Measurements from ENCODE around the gene ALOX12B. TPM values are rescaled to one million over a fixed set of nuclear protein-coding genes. Genes with fewer than 3 reads are reported as not detected.
A peak's percentile ranks its signal among the peaks of the same experiment; 100 is the strongest.

The ALOX12B gene
- total and polyA plus RNA-seq, 2 of the 8 experiments (the other 6 are each of a cell fraction or from before 2014, with no cell fraction given) = 0.86 TPM; not detected in 1

DNA sequence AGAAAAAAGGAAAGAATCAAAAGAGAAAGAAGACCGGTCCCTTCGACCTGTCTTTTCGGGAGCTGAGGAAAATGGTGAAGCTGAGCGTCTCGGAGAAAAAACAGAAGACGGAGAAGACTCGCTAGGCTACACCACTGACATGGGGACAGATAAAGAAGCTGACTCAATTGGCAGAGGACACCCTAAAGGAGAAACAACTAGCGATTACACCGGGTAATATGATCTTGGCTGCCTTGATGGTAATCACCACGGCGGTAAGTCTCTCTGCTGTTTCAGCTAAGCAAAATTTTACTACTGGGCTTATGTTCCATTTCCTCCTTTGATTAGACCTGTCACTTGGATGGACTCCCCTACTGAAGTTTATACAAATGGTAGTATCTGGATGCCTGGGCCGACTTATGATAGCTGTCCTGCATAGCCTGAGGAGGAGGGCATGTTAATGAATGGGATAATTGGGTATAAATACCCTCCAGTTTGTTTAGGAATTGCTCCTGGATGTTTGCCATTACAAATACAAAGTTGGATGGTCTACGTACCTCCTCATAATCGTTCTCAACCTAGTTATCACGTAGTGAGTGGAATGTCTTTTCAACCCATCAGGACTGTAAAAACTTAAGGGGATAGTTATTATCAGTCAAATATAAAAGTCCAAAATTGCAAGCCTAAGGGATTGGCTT lies 24.6 kb downstream of the ALOX12B start:
- Histone ChIP-seq H2BK20ac (ENCODE audit: low read length) (no peak overlapping the region), H3K23me2 (ENCODE audit: low read depth, low read length) (peaks cover 9% of the 10 kb centered on the region; the same call in 1 of the 2 replicates), H2BK15ac (ENCODE audit: low read length) (no peak overlapping the region), H3K36me3 (ENCODE audit: control insufficient read depth in 2 of 4, insufficient read depth in 4 of 4, low read length in 3 of 4) (no peaks in the 10 kb centered on the region), H3K14ac (ENCODE audit: insufficient read length) (no peak overlapping the region), H3K27me3 (replicated peaks in 1 of 4; ENCODE audit: control insufficient read depth in 3 of 4, extremely low read depth in 1 of 4, insufficient read depth in 3 of 4, low read length in 3 of 4) (peaks cover 5 to 20% (median 17%) of the 10 kb centered on the region in 4 experiments; a peak in 5 of 7 replicates), H3K79me1 (ENCODE audit: low read depth, low read length) (no peaks in the 10 kb centered on the region; the same call in 1 of the 2 replicates), H2BK5ac (ENCODE audit: low read depth, low read length) (no peak overlapping the region), H3K4me3 (ENCODE audit: extremely low read depth in 1 of 4, insufficient read depth in 2 of 4, low read depth in 3 of 4, low read length in 4 of 4) (peak overlapping the region; percentile 32 to 56 (median 42)), H4K20me1 (replicated peaks in 1 of 2; ENCODE audit: control insufficient read depth in 1 of 2, insufficient read depth in 2 of 2, low read length in 2 of 2) (peaks cover 0 to 4% of the 10 kb centered on the region in 2 experiments), H4K91ac (replicated peaks; ENCODE audit: insufficient read length, low read length) (no peak overlapping the region), H4K8ac (ENCODE audit: extremely low read depth, insufficient read depth, low read length) (no peak overlapping the region), H3K18ac (ENCODE audit: extremely low read depth, low read length) (no peak overlapping the region; the same call in 1 of the 2 replicates), H3K27ac (ENCODE audit: low read depth, low read length) (no peak overlapping the region), H3K9ac (replicated peaks in 1 of 4; ENCODE audit: extremely low read depth in 1 of 4, low read depth in 3 of 4, low read length in 3 of 4) (no peak overlapping the region), H2BK120ac (replicated peaks; ENCODE audit: low read depth, low read length) (no peak overlapping the region), H4K5ac (ENCODE audit: insufficient read length, low read depth, low read length) (no peak overlapping the region), H2BK12ac (ENCODE audit: low read depth, low read length) (no peak overlapping the region), H2AK5ac (ENCODE audit: low read depth, low read length) (no peak overlapping the region), H3K4me2 (ENCODE audit: insufficient read depth in 1 of 2, low read depth in 2 of 2, low read length in 2 of 2) (peak overlapping the region; percentile 80 to 86), H2AFZ (ENCODE audit: low read length) (no peak overlapping the region), H3K4ac (replicated peaks; ENCODE audit: insufficient read length, low read depth, low read length) (no peak overlapping the region), H3K79me2 (ENCODE audit: control insufficient read depth in 1 of 2, insufficient read depth in 2 of 2, low read length in 2 of 2) (no peaks in the 10 kb centered on the region), H3K9me3 (ENCODE audit: insufficient read depth in 2 of 2, low read depth in 1 of 2, low read length in 1 of 2) (no peaks in the 10 kb centered on the region), H3K23ac (ENCODE audit: insufficient read length) (no peak overlapping the region), H3K56ac (replicated peaks; ENCODE audit: insufficient read length, low read depth, low read length) (no peak overlapping the region), H3K4me1 (replicated peaks in 1 of 4; ENCODE audit: control insufficient read depth in 3 of 4, insufficient read depth in 4 of 4, low read length in 3 of 4) (peaks cover 7 to 29% (median 15%) of the 10 kb centered on the region in 4 experiments)
- no peak for FAIRE-seq
- POLR2A ChIA-PET (ENCODE audit: partially characterized antibody) = interaction anchor here (1.0 to 2.2 kb wide), 7 partner anchors 8 to 160 kb away, joined by 3 to 10 read pairs (median 4); no protein-coding TSS in a partner anchor
- no peak for DNase-seq (ENCODE audit: low read depth in 1 of 2, low spot score in 2 of 2)
- CTCF ChIA-PET (ENCODE audit: partially characterized antibody) = interaction anchor here (1.0 to 11.6 kb wide), 12 partner anchors 12 to 320 kb away, joined by 3 to 270 read pairs (median 20); partner anchors contain the start of genes ALOX12B, ALOX15B and ALOXE3
- 6% methylated on average over 15 of the region's 15 CpGs; no CpG with 5 or more reads in 1 of the 2 experiments for WGBS, 2 experiments (ENCODE audit: extremely low coverage in 1 of 2, insufficient coverage in 1 of 2, insufficient read length in 1 of 2, insufficient replicate concordance in 2 of 2, low coverage in 1 of 2, low lambda C conversion rate in 2 of 2, missing lambda C conversion rate in 1 of 2)
- TF ChIP-seq SIN3A (conservative IDR thresholded peaks at IDR 0.05 in 1 of 2, IDR thresholded peaks at IDR 0.05 in 1 of 2; ENCODE audit: low read depth in 1 of 2, low read length in 2 of 2) = 0 out of 4 replicates have a peak, but pooled peaks of 1 of the 2 experiments have one; percentile 48
- TF ChIP-seq SUZ12 (IDR thresholded peaks at IDR 0.05; ENCODE audit: low read length) = peak; percentile 35
- TF ChIP-seq SP2 (IDR thresholded peaks at IDR 0.05; ENCODE audit: low read length) = no peak
- TF ChIP-seq CHD1 (IDR thresholded peaks at IDR 0.05; ENCODE audit: low read depth, low read length) = peak; percentile 50; the same call in 1 of the 2 replicates
- no peak for TF ChIP-seq PHF8 (conservative IDR thresholded peaks at IDR 0.05; ENCODE audit: low read depth, low read length)
- TF ChIP-seq ZNF274 (IDR thresholded peaks at IDR 0.05; ENCODE audit: borderline replicate concordance, extremely low read depth, low read length) = no peak
- peak; percentile 31 for TF ChIP-seq SAP30 (IDR thresholded peaks at IDR 0.05; ENCODE audit: insufficient read depth, insufficient replicate concordance, low read length)
